A549 (cell line): Measurements from ENCODE around the gene PPCDC. TPM values are rescaled to one million over a fixed set of nuclear protein-coding genes. Genes with fewer than 3 reads are reported as not detected.

Experiments used
- ATAC-seq, 2 experiments: fragments of 200-7000 bp in 1 of 2; fragments of >200 bp in 1 of 2; cut with Nextera tagmentation in 1 of 2; cut with Tn5 transposase in 1 of 2; 3 replicates each; pipeline versions ENCODE4 v1.8.0 to v1.9.1; 2018 to 2020; ENCODE audit warnings: mild to moderate bottlenecking in 1 of 2, moderate library complexity in 1 of 2
- CTCF ChIA-PET: fragments of 300-600 bp; sonication (Branson Sonifier 250); formaldehyde crosslinking; extraction: SDS; loops from one replicate; lab custom pipeline; 2021; ENCODE audit warnings: antibody characterized with exemption, inconsistent platforms; lab: Yijun Ruan, JAX
- POLR2A ChIA-PET: fragments of 350-600 bp; formaldehyde crosslinking; extraction: SDS; loops from one replicate; lab custom pipeline; 2021; ENCODE audit warnings: antibody characterized with exemption, inconsistent platforms; lab: Yijun Ruan, JAX
- DNase-seq, 2 experiments: peaks; one replicate each; pipeline versions ENCODE4 v3.0.0 to v3.0.0-alpha.2; 2011 to 2016; ENCODE audit warnings: low read depth in 1 of 2, low spot score in 1 of 2
- FAIRE-seq: peaks from 2 replicates; lab custom pipeline; 2011; peaks lifted over from hg19 to GRCh38; lab: Jason Lieb, UNC
- H3K27ac ChIP-seq, 2 experiments: fragments of >200 bp; sonication (Bioruptor Twin); formaldehyde crosslinking; 3 replicates each; pipeline ENCODE4 v1.5.1; 2016 to 2017
- H3K4me1 ChIP-seq: fragments of >200 bp; sonication (Bioruptor Twin); formaldehyde crosslinking; 3 replicates; pipeline ENCODE4 v1.6.1; 2016
- H3K4me2 ChIP-seq: fragments of >200 bp; sonication (Bioruptor Twin); formaldehyde crosslinking; 3 replicates; pipeline ENCODE4 v1.6.1; 2016
- H3K4me3 ChIP-seq: fragments of >200 bp; sonication (Bioruptor Twin); formaldehyde crosslinking; 3 replicates; pipeline ENCODE4 v1.5.1; 2016
- H3K9me3 ChIP-seq: fragments of >200 bp; sonication (Bioruptor Twin); formaldehyde crosslinking; 3 replicates; pipeline ENCODE4 v1.6.1; 2016
- CHD2 ChIP-seq: fragments of 150-350 bp; IDR thresholded peaks from 2 replicates; pipeline ENCODE4 v1.6.1; 2014; ENCODE audit warnings: low read length; ENCODE audit not compliant: partially characterized antibody
- CHD4 ChIP-seq: fragments of 200-600 bp; sonication (generic); IDR thresholded peaks from 2 replicates; pipeline ENCODE4 v1.6.1; 2016; ENCODE audit warnings: antibody characterized with exemption, mild to moderate bottlenecking, borderline replicate concordance
- CTCF ChIP-seq: fragments of >200 bp; sonication (Bioruptor Twin); formaldehyde crosslinking; IDR thresholded peaks from 3 replicates; pipeline ENCODE4 v1.5.1; 2016
- EHMT2 ChIP-seq: fragments of 200-600 bp; sonication (generic); IDR thresholded peaks from 2 replicates; pipeline ENCODE4 v1.6.1; 2016; ENCODE audit warnings: antibody characterized with exemption, low read depth, mild to moderate bottlenecking, moderate library complexity
- ELK1 ChIP-seq: fragments of 150-350 bp; IDR thresholded peaks from 2 replicates; pipeline ENCODE4 v1.6.1; 2014; ENCODE audit warnings: low read depth, mild to moderate bottlenecking, low read length
- EP300 ChIP-seq, 2 experiments: fragments of >200 bp; sonication (Bioruptor Twin); formaldehyde crosslinking; IDR thresholded peaks; 2 replicates in 1 of 2; 3 replicates in 1 of 2; pipeline ENCODE4 v1.6.1; 2016 to 2017
- FOSB ChIP-seq: fragments of 250-450 bp; sonication (Bioruptor Pico); IDR thresholded peaks from 2 replicates; pipeline ENCODE4 v1.5.0; 2020; ENCODE audit warnings: mild to moderate bottlenecking, moderate library complexity
- FOSL2 ChIP-seq, 2 experiments: fragments of 450-650 bp in 1 of 2; fragments of >200 bp in 1 of 2; sonication (Bioruptor Twin) in 1 of 2; formaldehyde crosslinking; IDR thresholded peaks; 2 replicates each; pipeline versions ENCODE4 v1.5.0 to v1.6.1; 2016 to 2020; ENCODE audit warnings: mild to moderate bottlenecking in 1 of 2, moderate library complexity in 1 of 2
- HDAC2 ChIP-seq: fragments of 200-600 bp; sonication (generic); IDR thresholded peaks from 2 replicates; pipeline ENCODE4 v1.6.1; 2016
- HES2 ChIP-seq: fragments of >200 bp; sonication (Bioruptor Twin); formaldehyde crosslinking; IDR thresholded peaks from 2 replicates; pipeline ENCODE4 v1.6.1; 2016
- NPAS2 ChIP-seq: fragments of 250-450 bp; sonication (Bioruptor Pico); IDR thresholded peaks from 2 replicates; pipeline ENCODE4 v1.8.0; 2022; ENCODE audit warnings: mild to moderate bottlenecking, moderate library complexity, borderline replicate concordance
- REST ChIP-seq: fragments of 200-600 bp; sonication (generic); IDR thresholded peaks from 2 replicates; pipeline ENCODE4 v1.6.1; 2016; ENCODE audit warnings: antibody characterized with exemption, mild to moderate bottlenecking, moderate library complexity
- RFX5 ChIP-seq: fragments of 450-650 bp; IDR thresholded peaks from 2 replicates; pipeline ENCODE4 v1.7.1; 2014; ENCODE audit warnings: antibody characterized with exemption, mild to moderate bottlenecking, moderate library complexity
- SMC3 ChIP-seq: fragments of >200 bp; sonication (Bioruptor Twin); formaldehyde crosslinking; IDR thresholded peaks from 3 replicates; pipeline ENCODE4 v1.6.1; 2018; ENCODE audit warnings: inconsistent platforms
- SREBF2 ChIP-seq: fragments of 450-650 bp; IDR thresholded peaks from 2 replicates; pipeline ENCODE4 v1.6.1; 2014; ENCODE audit warnings: mild to moderate bottlenecking, moderate library complexity
- ZSCAN20 ChIP-seq: fragments of 250-450 bp; sonication (Bioruptor Pico); IDR thresholded peaks from 2 replicates; pipeline ENCODE4 v1.8.0; 2022; ENCODE audit warnings: mild to moderate bottlenecking, moderate library complexity
- WGBS: methylation state at CpG from one replicate; pipeline ENCODE4 v1.1.6; 2017; ENCODE audit errors: missing lambda C conversion rate; 5-methylcytosine and 5-hydroxymethylcytosine counted together
- polyA plus RNA-seq, 4 experiments: library from polyadenylated mRNA; depleted of rRNA in 3 of 4; stranded (reverse); fragments of >200 nt; fragmentation: RNase III in 1 of 4; extraction: RNeasy Plus Mini Kit Qiagen cat#74134 plus additional on column Dnase treatment in 1 of 4; gene quantifications; 2 replicates in 3 of 4; 3 replicates in 1 of 4; pipeline ENCODE4 v1.2.3, GENCODE V29; 2011 to 2017
- TF ChIP-seq, protein P1 (sequence below): fragments of 450-650 bp; IDR thresholded peaks from 2 replicates; pipeline ENCODE4 v1.6.1; 2014; ENCODE audit warnings: antibody characterized with exemption

The PPCDC gene
- polyA plus RNA-seq, 2 of the 4 experiments (the other 2 are of a cell fraction) = 18.2 to 18.5 TPM

GRCh38 chr15:75008221-75008625 is 15.2 kb upstream of the PPCDC start:
- 75% methylated on average over 5 of the region's 5 CpGs for WGBS
- Histone ChIP-seq H3K9me3 (no peaks in the 10 kb centered on the region), H3K4me1 (no peaks in the 10 kb centered on the region), H3K27ac (no peak overlapping the region), H3K4me2 (no peak overlapping the region), H3K4me3 (no peak overlapping the region)
- TF ChIP-seq ZSCAN20 (no peak), HES2 (no peak), RFX5 (no peak), SMC3 (no peak)
- TF ChIP-seq, protein P1, sequence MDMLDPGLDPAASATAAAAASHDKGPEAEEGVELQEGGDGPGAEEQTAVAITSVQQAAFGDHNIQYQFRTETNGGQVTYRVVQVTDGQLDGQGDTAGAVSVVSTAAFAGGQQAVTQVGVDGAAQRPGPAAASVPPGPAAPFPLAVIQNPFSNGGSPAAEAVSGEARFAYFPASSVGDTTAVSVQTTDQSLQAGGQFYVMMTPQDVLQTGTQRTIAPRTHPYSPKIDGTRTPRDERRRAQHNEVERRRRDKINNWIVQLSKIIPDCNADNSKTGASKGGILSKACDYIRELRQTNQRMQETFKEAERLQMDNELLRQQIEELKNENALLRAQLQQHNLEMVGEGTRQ = no peak
- ATAC-seq (no peak), FAIRE-seq (no peak), DNase-seq (no peak)
- CTCF ChIA-PET = interaction anchor here (0.6 to 1.0 kb wide), 3 partner anchors 20 to 1923 kb away, joined by 3 read pairs; no protein-coding TSS in a partner anchor
- POLR2A ChIA-PET = interaction anchor here (1.0 kb wide), 1 partner anchor 51 kb away, joined by 3 read pairs; the partner anchor contains the start of gene RPP25

DNA sequence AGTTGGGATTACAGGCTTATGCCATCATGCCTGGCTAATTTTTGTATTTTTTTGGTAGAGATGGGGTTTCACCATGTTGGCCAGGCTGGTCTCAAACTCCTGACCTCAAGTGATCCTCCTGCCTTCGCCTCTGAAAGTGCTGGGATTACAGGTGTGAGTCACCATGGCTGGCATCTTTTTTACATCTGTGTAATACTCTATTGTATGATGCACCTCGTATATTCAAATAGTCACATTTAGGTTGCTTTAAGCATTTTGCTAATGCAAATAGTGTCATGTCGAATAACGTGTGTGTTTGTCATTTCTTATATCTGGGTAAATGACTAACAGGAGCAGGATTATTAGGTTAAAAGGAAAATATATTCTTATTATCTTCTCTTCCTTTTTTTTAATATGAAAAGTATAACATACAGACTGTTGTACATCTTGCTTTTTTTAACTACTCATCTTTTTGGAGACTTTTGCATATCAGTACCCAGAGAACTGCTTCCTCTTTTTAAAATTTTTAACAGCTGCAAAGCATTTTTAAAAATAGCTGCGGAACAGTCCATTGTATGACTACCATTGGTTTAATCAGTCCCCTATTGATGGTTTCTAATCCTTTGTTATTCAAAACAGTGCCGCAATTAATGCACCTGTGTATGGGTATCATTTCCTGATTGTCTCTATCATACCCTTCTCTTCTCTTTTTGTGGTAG is 14.6 kb upstream of the PPCDC start:
- DNase-seq (no peak), ATAC-seq (no peak), FAIRE-seq (no peak)
- no peak overlapping the region for H3K4me2 ChIP-seq
- H3K27ac ChIP-seq = no peak overlapping the region
- no peaks in the 10 kb centered on the region for H3K9me3 ChIP-seq
- 61% methylated on average over 6 of the region's 6 CpGs for WGBS
- no peaks in the 10 kb centered on the region for H3K4me1 ChIP-seq
- TF ChIP-seq HES2 = no peak
- TF ChIP-seq CTCF = no peak
- TF ChIP-seq ELK1 = no peak
- TF ChIP-seq ZSCAN20 = no peak
- no peak for TF ChIP-seq FOSL2 (IDR thresholded peaks at IDR 0.05)
- peak; percentile 20; the same call in 1 of the 2 replicates for TF ChIP-seq FOSL2 (CRISPR knock-in tag; IDR thresholded peaks at IDR 0.05)
- no peak for TF ChIP-seq EP300 (IDR thresholded peaks at IDR 0.05)
- TF ChIP-seq EHMT2 = no peak
- POLR2A ChIA-PET = interaction anchor here (1.0 kb wide), 1 partner anchor 52 kb away, joined by 3 read pairs; the partner anchor contains the start of gene RPP25
- H3K4me3 ChIP-seq = no peak overlapping the region
- CTCF ChIA-PET = interaction anchor here (0.5 to 1.0 kb wide), 3 partner anchors 19 to 231 kb away, joined by 3 read pairs; no protein-coding TSS in a partner anchor

- no peak overlapping the region for H3K4me2 ChIP-seq
- DNase-seq (no peak), ATAC-seq (no peak), FAIRE-seq (no peak)
- H3K4me1 ChIP-seq = no peaks in the 10 kb centered on the region
- TF ChIP-seq FOSB (CRISPR knock-in tag) (no peak), HDAC2 (no peak), SMC3 (no peak), CHD4 (no peak), CHD2 (no peak), NPAS2 (CRISPR knock-in tag) (no peak), SREBF2 (no peak), REST (no peak)
- TF ChIP-seq, protein P1 = no peak
- ChIA-PET POLR2A (no interaction called here), CTCF (interaction anchor here (1.0 to 2.6 kb wide), 2 partner anchors 10 to 59 kb away, joined by 3 to 8 read pairs; partner anchors contain the start of gene RPP25)
- no peak overlapping the region for H3K27ac ChIP-seq
- H3K9me3 ChIP-seq = no peaks in the 10 kb centered on the region
- no peak overlapping the region for H3K4me3 ChIP-seq
- 91% methylated on average over 15 of the region's 15 CpGs for WGBS
Measured at GRCh38 chr15:75016431-75016830, 7.0 kb upstream of the PPCDC start.
